GM10266 (cell line): ENCODE results near the gene PPP2R5D.

Experiments
- DNase-seq: peaks from one replicate; pipeline ENCODE4 v3.0.0; 2012; ENCODE audit errors: extremely low spot score
- CTCF ChIP-seq: IDR thresholded peaks from 2 replicates; pipeline ENCODE4 v1.5.1; 2012; ENCODE audit warnings: mild to moderate bottlenecking, low read depth; ENCODE audit not compliant: control insufficient read depth, insufficient read depth; ENCODE audit errors: missing control alignments

Gene PPP2R5D

GRCh38 chr6:42963855-42964605 lies 20.3 kb upstream of the PPP2R5D start:
- DNase-seq = no peak
- peak; percentile 30 for TF ChIP-seq CTCF

GRCh38 chr6:42966571-42966970 lies 17.8 kb upstream of the PPP2R5D start:
- TF ChIP-seq CTCF = no peak
- no peak for DNase-seq

- TF ChIP-seq CTCF = no peak
- no peak for DNase-seq
Measured at GRCh38 chr6:42967228-42967627, 17.1 kb upstream of the PPP2R5D start.

- TF ChIP-seq CTCF = no peak
- no peak for DNase-seq
Measured at GRCh38 chr6:42968126-42968701, 16.2 kb upstream of the PPP2R5D start.

GRCh38 chr6:42968783-42969182 lies 15.6 kb upstream of the PPP2R5D start:
- TF ChIP-seq CTCF = no peak
- no peak for DNase-seq

- no peak for DNase-seq
- no peak for TF ChIP-seq CTCF
Measured at GRCh38 chr6:42969431-42969830, 14.9 kb upstream of the PPP2R5D start.

GRCh38 chr6:42969934-42970333 lies 14.4 kb upstream of the PPP2R5D start:
- no peak for DNase-seq
- TF ChIP-seq CTCF = no peak
